IMR-90 (cell line): Measurements from ENCODE around the gene DBNL. TPM values are rescaled to one million over a fixed set of nuclear protein-coding genes. Genes with fewer than 3 reads are reported as not detected.

Experiments used
- ATAC-seq: fragments of 200-7000 bp; cut with Tn5 transposase; 2 replicates; pipeline ENCODE4 v1.9.1; 2020; ENCODE audit warnings: low read depth, mild to moderate bottlenecking, moderate library complexity
- BruUV-seq: library from RNA; stranded (reverse); fragments of 400-500 nt; replicated peaks from 2 replicates; lab custom pipeline; 2021; lab: Mats Ljungman, UMichigan
- CTCF ChIA-PET: fragments of 300-600 bp; formaldehyde crosslinking; extraction: SDS; loops from one replicate; lab custom pipeline; 2021; ENCODE audit warnings: antibody characterized with exemption; lab: Yijun Ruan, JAX
- POLR2A ChIA-PET: fragments of 300-600 bp; sonication (Branson Sonifier 250); formaldehyde crosslinking; loops from one replicate; lab custom pipeline; 2022; ENCODE audit warnings: antibody characterized with exemption; ENCODE audit not compliant: unreplicated experiment; lab: Charles Lee
- DNase-seq: peaks from one replicate; pipeline ENCODE4 v3.0.0; 2013
- H2AFZ ChIP-seq: replicated peaks from 2 replicates; pipeline ENCODE3; 2013; ENCODE audit warnings: low read length, mild to moderate bottlenecking; ENCODE audit not compliant: poor library complexity
- H2AK5ac ChIP-seq: 2 replicates; pipeline ENCODE4 v1.6.1; 2013; ENCODE audit warnings: low read depth, low read length, inconsistent platforms
- H2AK9ac ChIP-seq: replicated peaks from 2 replicates; pipeline ENCODE3; 2013; ENCODE audit warnings: mild to moderate bottlenecking, low read depth, low read length, moderate library complexity; ENCODE audit not compliant: poor library complexity
- H2BK120ac ChIP-seq: 2 replicates; pipeline ENCODE4 v1.6.1; 2013; ENCODE audit warnings: low read depth, low read length, inconsistent platforms
- H2BK15ac ChIP-seq: 3 replicates; pipeline ENCODE4 v1.6.1; 2013; ENCODE audit warnings: low read depth, low read length, inconsistent platforms
- H2BK20ac ChIP-seq: 2 replicates; pipeline ENCODE4 v1.6.1; 2013; ENCODE audit warnings: low read depth, mild to moderate bottlenecking, inconsistent platforms, low read length, moderate library complexity
- H2BK5ac ChIP-seq: 2 replicates; pipeline ENCODE4 v1.6.1; 2013; ENCODE audit warnings: mild to moderate bottlenecking, low read depth, low read length, inconsistent platforms; ENCODE audit not compliant: poor library complexity, severe bottlenecking
- H3K14ac ChIP-seq: replicated peaks from 2 replicates; pipeline ENCODE4 v1.6.1; 2013; ENCODE audit warnings: low read depth, low read length, inconsistent platforms
- H3K18ac ChIP-seq: 2 replicates; pipeline ENCODE4 v1.6.1; 2013; ENCODE audit warnings: low read depth, low read length, control low read depth
- H3K23ac ChIP-seq: 2 replicates; pipeline ENCODE4 v1.6.1; 2013; ENCODE audit warnings: low read depth, low read length, inconsistent platforms
- H3K27ac ChIP-seq: 2 replicates; pipeline ENCODE4 v1.5.1; 2013; ENCODE audit warnings: mild to moderate bottlenecking, control low read depth, low read length; ENCODE audit not compliant: insufficient read depth
- H3K27me3 ChIP-seq: 2 replicates; pipeline ENCODE4 v1.6.1; 2013; ENCODE audit warnings: low read length; ENCODE audit not compliant: control insufficient read depth, insufficient read depth
- H3K36me3 ChIP-seq: 2 replicates; pipeline ENCODE4 v1.6.1; 2013; ENCODE audit warnings: low read length, mixed read lengths; ENCODE audit not compliant: control insufficient read depth, insufficient read depth
- H3K4ac ChIP-seq: 2 replicates; pipeline ENCODE4 v1.6.1; 2013; ENCODE audit warnings: low read depth, low read length, inconsistent platforms
- H3K4me1 ChIP-seq: 2 replicates; pipeline ENCODE4 v1.6.1; 2013; ENCODE audit warnings: low read length, mixed read lengths; ENCODE audit not compliant: control insufficient read depth, insufficient read depth
- H3K4me2 ChIP-seq: 2 replicates; pipeline ENCODE4 v1.6.1; 2013; ENCODE audit warnings: low read depth, mild to moderate bottlenecking, control low read depth, low read length, moderate library complexity
- H3K4me3 ChIP-seq: 2 replicates; pipeline ENCODE4 v1.5.1; 2013; ENCODE audit warnings: low read depth, mild to moderate bottlenecking, control low read depth, low read length, moderate library complexity; ENCODE audit not compliant: insufficient read depth
- H3K56ac ChIP-seq: 2 replicates; pipeline ENCODE4 v1.6.1; 2013; ENCODE audit warnings: low read length, inconsistent platforms; ENCODE audit not compliant: insufficient read depth; ENCODE audit errors: extremely low read depth
- H3K79me1 ChIP-seq, 2 experiments: 2 replicates each; pipeline ENCODE4 v1.6.1; 2013; ENCODE audit warnings: low read length in 2 of 2, inconsistent platforms in 1 of 2, low read depth in 1 of 2
- H3K9ac ChIP-seq: 2 replicates; pipeline ENCODE4 v1.6.1; 2013; ENCODE audit warnings: low read depth, low read length, control low read depth
- H3K9me1 ChIP-seq: 2 replicates; pipeline ENCODE4 v1.6.1; 2013; ENCODE audit warnings: low read length, inconsistent platforms; ENCODE audit not compliant: insufficient read depth
- H3K9me3 ChIP-seq: 2 replicates; pipeline ENCODE4 v1.6.1; 2013; ENCODE audit warnings: low read length; ENCODE audit not compliant: control insufficient read depth, insufficient read depth
- H4K20me1 ChIP-seq: 2 replicates; pipeline ENCODE4 v1.6.1; 2013; ENCODE audit warnings: low read length, inconsistent platforms; ENCODE audit not compliant: insufficient read depth
- H4K5ac ChIP-seq: 2 replicates; pipeline ENCODE4 v1.6.1; 2013; ENCODE audit warnings: mild to moderate bottlenecking, low read depth, low read length, control low read depth
- H4K8ac ChIP-seq, 2 experiments: 2 replicates each; pipeline ENCODE4 v1.6.1; 2013; ENCODE audit warnings: low read depth in 2 of 2, low read length in 2 of 2, control low read depth in 1 of 2, inconsistent platforms in 1 of 2
- H4K91ac ChIP-seq: 2 replicates; pipeline ENCODE4 v1.6.1; 2013; ENCODE audit warnings: low read depth, low read length, inconsistent platforms; ENCODE audit not compliant: insufficient read depth
- MAZ ChIP-seq: IDR thresholded peaks from 2 replicates; pipeline ENCODE4 v1.6.1; 2012; ENCODE audit warnings: low read depth, mild to moderate bottlenecking, low read length, improper control_type of control experiment, moderate library complexity, borderline replicate concordance
- WGBS, 2 experiments: methylation state at CpG; one replicate each; pipeline versions ENCODE4 v1.1.5 to v1.1.7; 2013; ENCODE audit warnings: missing lambda C conversion rate in 2 of 2; ENCODE audit not compliant: insufficient read length in 1 of 2; ENCODE audit errors: extremely low coverage in 2 of 2; 5-methylcytosine and 5-hydroxymethylcytosine counted together
- dilution Hi-C: fragments of 300-500 bp; cut with HindIII; formaldehyde crosslinking; loops from one replicate; pipeline ENCODE4 v1.14.3; 2018; ENCODE audit warnings: low sequenced_read_pairs; ENCODE audit not compliant: unreplicated experiment
- in situ Hi-C: fragments of 300-500 bp; cut with MboI; formaldehyde crosslinking; loops from 3 replicates; pipeline ENCODE4 v1.14.3; 2019; ENCODE audit warnings: low sequenced_read_pairs, inconsistent platforms, mixed read lengths
- intact Hi-C: fragments of 100-400 bp; cut with micrococcal nuclease; formaldehyde crosslinking; loops from 2 replicates; pipeline ENCODE4 v1.10.0; 2022
- polyA plus RNA-seq, 3 experiments: library from polyadenylated mRNA; depleted of rRNA; stranded (reverse); fragments of >200 nt; gene quantifications; 2 replicates each; pipeline ENCODE4 v1.2.3, GENCODE V29; 2012; ENCODE audit warnings: low replicate concordance in 1 of 3
- total RNA-seq: library from RNA; depleted of rRNA; stranded (reverse); fragments of >200 nt; gene quantifications from 2 replicates; pipeline ENCODE4 v1.2.3, GENCODE V29; 2012
- TF ChIP-seq, protein P1 (sequence below): conservative IDR thresholded peaks from 2 replicates; pipeline ENCODE4 v1.5.1; 2012; ENCODE audit warnings: mild to moderate bottlenecking, low read depth, low read length, improper control_type of control experiment

Gene DBNL
- total and polyA plus RNA-seq, 2 of the 4 experiments (the other 2 are of a cell fraction) = 157 to 179 TPM

DNA sequence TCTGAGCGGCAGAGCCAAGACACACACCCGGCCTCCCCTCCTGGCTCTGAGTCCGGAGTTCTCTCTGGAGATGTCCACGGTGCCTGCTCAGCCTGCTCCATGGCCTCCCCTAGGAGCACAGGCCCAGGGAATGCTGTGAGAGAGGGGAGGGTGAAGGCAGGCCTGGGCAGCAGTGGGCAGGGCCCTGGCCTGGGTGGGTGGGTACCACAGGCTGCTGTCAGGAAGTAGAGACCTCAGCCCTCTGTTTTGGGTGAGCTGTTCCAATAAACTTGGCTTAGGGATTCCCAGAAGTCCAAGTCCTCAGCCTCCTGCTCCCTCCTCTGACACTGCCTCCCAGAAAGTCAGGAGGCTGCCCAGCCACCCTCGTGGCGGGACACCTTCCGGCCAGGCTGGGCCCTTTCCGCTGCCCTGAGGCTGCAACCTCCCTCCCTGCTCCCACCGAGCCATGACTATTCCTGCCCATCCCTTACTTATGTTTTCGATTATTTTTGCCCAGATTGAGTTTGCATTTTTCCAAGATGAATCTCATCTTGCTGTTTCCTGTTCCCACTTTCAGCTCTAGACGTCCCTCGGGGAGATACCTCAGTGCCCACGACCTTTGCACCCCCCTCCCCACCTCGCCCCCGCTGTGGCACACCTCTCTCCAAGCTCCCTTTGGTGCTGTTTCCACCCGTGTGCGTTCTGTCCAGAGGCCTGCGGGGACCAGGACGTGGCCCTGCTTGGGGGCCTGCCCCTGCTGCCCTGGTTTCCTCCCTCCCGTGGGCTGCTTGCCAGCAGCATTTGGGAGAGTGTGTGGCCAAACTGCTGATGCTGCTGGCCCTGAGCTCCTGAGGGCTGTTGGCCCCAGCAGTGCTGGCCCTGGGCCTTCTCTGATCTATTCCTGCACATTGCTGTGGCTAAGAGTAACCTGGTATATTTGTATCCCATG, 43.7 kb downstream of the DBNL start:
- Histone ChIP-seq H3K9me1 (peaks cover 23% of the 10 kb centered on the region), H3K4ac (peak overlapping the region; percentile 94), H2BK120ac (peak overlapping the region; percentile 95), H3K27me3 (no peaks in the 10 kb centered on the region), H3K23ac (peak overlapping the region; percentile 70), H3K4me1 (peaks cover 27% of the 10 kb centered on the region), H3K79me1 (peaks cover 0 to 7% of the 10 kb centered on the region in 2 experiments; a peak in 2 of 4 replicates), H2AK5ac (peak overlapping the region; percentile 85), H3K56ac (peak overlapping the region; percentile 74; the same call in 1 of the 2 replicates), H3K18ac (peak overlapping the region; percentile 58), H2AK9ac (peak overlapping the region; percentile 50), H3K4me2 (peak overlapping the region; percentile 27), H4K91ac (peak overlapping the region; percentile 92), H2BK5ac (peak overlapping the region; percentile 91), H4K5ac (peak overlapping the region; percentile 90), H2AFZ (peak overlapping the region; percentile 93), H3K14ac (peak overlapping the region; percentile 86), H3K9ac (peak overlapping the region; percentile 45), H4K8ac (peak overlapping the region; percentile 93 to 98), H3K4me3 (no peak overlapping the region), H3K36me3 (no peaks in the 10 kb centered on the region), H4K20me1 (no peaks in the 10 kb centered on the region), H3K9me3 (no peaks in the 10 kb centered on the region), H2BK20ac (peak overlapping the region; percentile 82), H3K27ac (peak overlapping the region; percentile 94), H2BK15ac (peak overlapping the region; percentile 52; the same call in 2 of the 3 replicates)
- ATAC-seq (peak; percentile 76), DNase-seq (peak; percentile 81)
- dilution Hi-C loops = no loop called here
- WGBS, 2 experiments = 9% methylated on average over 7 of the region's 20 CpGs; no CpG with 5 or more reads in 1 of the 2 experiments
- TF ChIP-seq, protein P1, sequence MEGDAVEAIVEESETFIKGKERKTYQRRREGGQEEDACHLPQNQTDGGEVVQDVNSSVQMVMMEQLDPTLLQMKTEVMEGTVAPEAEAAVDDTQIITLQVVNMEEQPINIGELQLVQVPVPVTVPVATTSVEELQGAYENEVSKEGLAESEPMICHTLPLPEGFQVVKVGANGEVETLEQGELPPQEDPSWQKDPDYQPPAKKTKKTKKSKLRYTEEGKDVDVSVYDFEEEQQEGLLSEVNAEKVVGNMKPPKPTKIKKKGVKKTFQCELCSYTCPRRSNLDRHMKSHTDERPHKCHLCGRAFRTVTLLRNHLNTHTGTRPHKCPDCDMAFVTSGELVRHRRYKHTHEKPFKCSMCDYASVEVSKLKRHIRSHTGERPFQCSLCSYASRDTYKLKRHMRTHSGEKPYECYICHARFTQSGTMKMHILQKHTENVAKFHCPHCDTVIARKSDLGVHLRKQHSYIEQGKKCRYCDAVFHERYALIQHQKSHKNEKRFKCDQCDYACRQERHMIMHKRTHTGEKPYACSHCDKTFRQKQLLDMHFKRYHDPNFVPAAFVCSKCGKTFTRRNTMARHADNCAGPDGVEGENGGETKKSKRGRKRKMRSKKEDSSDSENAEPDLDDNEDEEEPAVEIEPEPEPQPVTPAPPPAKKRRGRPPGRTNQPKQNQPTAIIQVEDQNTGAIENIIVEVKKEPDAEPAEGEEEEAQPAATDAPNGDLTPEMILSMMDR = no peak
- 0 out of 2 replicates have a peak, but pooled peaks have one; percentile 35 for TF ChIP-seq MAZ
- in situ Hi-C loops = no loop called here
- ChIA-PET POLR2A (interaction anchor here (1.0 to 1.2 kb wide), 2 partner anchors 20 to 112 kb away, joined by 3 to 4 read pairs; partner anchors contain the start of gene YKT6), CTCF (interaction anchor here (0.6 kb wide), 1 partner anchor 10 kb away, joined by 3 read pairs; no protein-coding TSS in a partner anchor)
- BruUV-seq = no TSS peak
- intact Hi-C loops = no loop called here
